Sigmoid colon (tissue), 4 donors: Measurements from ENCODE around the gene ALKBH6.

Source experiments
- POLR2A ChIP-seq, 2 donors: fragments of 450-650 bp; IDR thresholded peaks; one replicate each; pipeline ENCODE4 v1.6.1; 2016; ENCODE audit warnings: antibody characterized with exemption in 2 of 2, mild to moderate bottlenecking in 2 of 2, moderate library complexity in 2 of 2
- POLR2AphosphoS5 ChIP-seq, 4 donors: sonication (generic); formaldehyde crosslinking; IDR thresholded peaks; one replicate each; pipeline ENCODE4 v1.6.1; 2017; ENCODE audit warnings: antibody characterized with exemption in 4 of 4

- no peak for TF ChIP-seq POLR2A (IDR thresholded peaks at IDR 0.05)
- TF ChIP-seq POLR2AphosphoS5 (IDR thresholded peaks at IDR 0.05): no peak
Measured at GRCh38 chr19:35993923-35994598, 20.0 kb downstream of the ALKBH6 start.
